22Rv1 (cell line): ENCODE measurements around the gene CARNS1.

ENCODE experiments used
- ZFX ChIP-seq: fragments of 450-650 bp; IDR thresholded peaks from 2 replicates; pipeline ENCODE4 v1.6.1; 2017; ENCODE audit warnings: antibody characterized with exemption, borderline replicate concordance
- TF ChIP-seq, protein P1 (sequence below): fragments of 450-650 bp; IDR thresholded peaks from 2 replicates; pipeline ENCODE4 v1.5.1; 2017; ENCODE audit warnings: mild to moderate bottlenecking

DNA sequence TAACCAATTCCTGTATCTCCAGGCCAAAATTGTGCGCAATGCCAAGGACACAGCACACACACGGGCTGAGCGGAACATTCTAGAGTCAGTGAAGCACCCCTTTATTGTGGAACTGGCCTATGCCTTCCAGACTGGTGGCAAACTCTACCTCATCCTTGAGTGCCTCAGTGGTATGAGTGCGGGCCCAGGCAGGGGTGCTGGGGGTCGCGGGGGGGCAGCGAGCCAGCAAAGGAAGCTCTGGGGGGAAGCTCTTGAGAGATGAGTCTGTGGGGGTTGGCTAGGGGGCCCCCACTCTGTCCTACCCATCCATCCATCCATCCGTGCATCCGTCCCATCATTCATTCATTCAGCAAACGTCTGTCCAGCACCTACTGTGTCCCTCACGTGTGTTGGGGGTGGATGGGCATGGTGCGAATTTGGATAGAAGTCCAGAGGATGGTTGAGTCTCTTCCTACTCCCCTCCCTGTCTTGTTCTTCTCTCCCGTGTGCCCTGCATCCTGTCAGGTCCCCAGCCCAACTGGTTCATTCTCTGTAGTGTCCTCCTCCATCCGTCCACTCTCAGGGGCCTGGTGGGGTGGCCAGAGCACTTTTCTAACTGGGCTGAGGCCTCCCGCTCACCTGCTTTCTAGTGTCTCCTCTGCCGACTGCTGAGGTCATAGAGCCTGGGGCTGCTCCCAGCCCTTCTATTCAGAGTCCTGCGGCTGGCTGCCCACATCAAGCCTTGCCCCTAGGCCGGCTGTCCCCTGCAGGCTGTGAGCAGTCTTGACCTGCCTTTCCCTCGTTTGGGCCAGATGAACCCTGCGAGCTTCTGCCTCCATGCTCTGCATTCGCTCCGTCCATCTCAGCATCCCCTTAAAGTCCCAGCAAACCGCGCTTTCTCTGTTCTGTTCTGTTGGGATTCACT, 16.1 kb downstream of the CARNS1 start:
- TF ChIP-seq, protein P1, sequence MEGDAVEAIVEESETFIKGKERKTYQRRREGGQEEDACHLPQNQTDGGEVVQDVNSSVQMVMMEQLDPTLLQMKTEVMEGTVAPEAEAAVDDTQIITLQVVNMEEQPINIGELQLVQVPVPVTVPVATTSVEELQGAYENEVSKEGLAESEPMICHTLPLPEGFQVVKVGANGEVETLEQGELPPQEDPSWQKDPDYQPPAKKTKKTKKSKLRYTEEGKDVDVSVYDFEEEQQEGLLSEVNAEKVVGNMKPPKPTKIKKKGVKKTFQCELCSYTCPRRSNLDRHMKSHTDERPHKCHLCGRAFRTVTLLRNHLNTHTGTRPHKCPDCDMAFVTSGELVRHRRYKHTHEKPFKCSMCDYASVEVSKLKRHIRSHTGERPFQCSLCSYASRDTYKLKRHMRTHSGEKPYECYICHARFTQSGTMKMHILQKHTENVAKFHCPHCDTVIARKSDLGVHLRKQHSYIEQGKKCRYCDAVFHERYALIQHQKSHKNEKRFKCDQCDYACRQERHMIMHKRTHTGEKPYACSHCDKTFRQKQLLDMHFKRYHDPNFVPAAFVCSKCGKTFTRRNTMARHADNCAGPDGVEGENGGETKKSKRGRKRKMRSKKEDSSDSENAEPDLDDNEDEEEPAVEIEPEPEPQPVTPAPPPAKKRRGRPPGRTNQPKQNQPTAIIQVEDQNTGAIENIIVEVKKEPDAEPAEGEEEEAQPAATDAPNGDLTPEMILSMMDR: no peak
- no peak for TF ChIP-seq ZFX
